Measurements from ENCODE around the gene CLDN24. TPM values are rescaled to one million over a fixed set of nuclear protein-coding genes. Genes with fewer than 3 reads are reported as not detected.

Gene CLDN24
- total and polyA plus RNA-seq, 2 experiments from 2014 or later: not detected

DNA sequence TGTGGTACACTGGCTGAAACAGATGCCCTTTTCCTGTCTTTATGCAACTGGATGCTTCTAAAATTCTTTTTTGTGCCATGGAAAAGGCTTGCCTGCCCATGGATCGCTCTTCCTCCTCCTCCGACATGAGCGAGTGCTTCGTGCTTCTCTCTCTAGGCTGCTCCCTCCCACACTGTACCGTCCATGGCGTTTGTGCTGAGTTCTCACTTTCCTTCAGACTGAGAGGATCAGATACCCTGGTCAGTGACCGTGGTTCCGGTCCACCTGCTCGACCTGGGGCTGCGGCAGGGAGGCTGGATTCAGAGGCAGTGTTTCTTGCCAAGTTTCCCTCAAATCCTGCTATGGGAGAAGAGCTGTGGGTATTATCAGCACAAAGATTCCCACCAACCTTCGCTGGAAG lies 10.2 kb upstream of the CLDN24 start:
- Histone ChIP-seq H3K4me1 (ENCODE audit: low read depth) (no peaks in the 10 kb centered on the region), H3K9me3 (ENCODE audit: low read depth) (no peaks in the 10 kb centered on the region), H3K36me3 (no peaks in the 10 kb centered on the region), H3K4me3 (no peak overlapping the region), H3K27ac (no peak overlapping the region), H3K27me3 (no peaks in the 10 kb centered on the region)
- no peak for DNase-seq (ENCODE audit: low read depth in 1 of 2, low spot score in 1 of 2)
- TF ChIP-seq, protein P1, sequence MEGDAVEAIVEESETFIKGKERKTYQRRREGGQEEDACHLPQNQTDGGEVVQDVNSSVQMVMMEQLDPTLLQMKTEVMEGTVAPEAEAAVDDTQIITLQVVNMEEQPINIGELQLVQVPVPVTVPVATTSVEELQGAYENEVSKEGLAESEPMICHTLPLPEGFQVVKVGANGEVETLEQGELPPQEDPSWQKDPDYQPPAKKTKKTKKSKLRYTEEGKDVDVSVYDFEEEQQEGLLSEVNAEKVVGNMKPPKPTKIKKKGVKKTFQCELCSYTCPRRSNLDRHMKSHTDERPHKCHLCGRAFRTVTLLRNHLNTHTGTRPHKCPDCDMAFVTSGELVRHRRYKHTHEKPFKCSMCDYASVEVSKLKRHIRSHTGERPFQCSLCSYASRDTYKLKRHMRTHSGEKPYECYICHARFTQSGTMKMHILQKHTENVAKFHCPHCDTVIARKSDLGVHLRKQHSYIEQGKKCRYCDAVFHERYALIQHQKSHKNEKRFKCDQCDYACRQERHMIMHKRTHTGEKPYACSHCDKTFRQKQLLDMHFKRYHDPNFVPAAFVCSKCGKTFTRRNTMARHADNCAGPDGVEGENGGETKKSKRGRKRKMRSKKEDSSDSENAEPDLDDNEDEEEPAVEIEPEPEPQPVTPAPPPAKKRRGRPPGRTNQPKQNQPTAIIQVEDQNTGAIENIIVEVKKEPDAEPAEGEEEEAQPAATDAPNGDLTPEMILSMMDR (IDR thresholded peaks at IDR 0.05; ENCODE audit: low read depth, low read length): no peak

DNA sequence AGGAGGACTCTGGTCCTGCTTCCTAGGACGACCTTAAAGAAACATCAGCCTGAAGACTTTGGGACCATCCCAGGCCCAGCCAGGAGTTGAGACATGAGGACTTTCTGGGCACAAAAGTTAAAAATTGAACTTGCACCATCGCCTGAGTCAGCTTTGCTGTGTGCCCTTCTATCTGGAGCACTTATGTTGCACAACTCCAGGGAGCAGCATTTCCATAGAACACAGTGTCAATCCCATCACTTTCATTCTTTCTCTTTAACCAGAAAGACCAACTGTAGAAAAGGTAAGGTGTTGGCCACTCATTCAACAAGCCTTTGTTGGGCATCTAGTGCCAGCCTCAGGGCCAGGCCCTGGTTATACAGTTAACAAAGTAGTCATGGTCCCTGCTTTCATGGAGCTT lies 8.6 kb upstream of the CLDN24 start:
- DNase-seq (ENCODE audit: low read depth in 1 of 2, low spot score in 1 of 2): peak in 1 of 2 donors; percentile 46
- TF ChIP-seq, protein P1 (IDR thresholded peaks at IDR 0.05; ENCODE audit: low read depth, low read length): no peak
- H3K27me3 ChIP-seq: no peaks in the 10 kb centered on the region

DNA sequence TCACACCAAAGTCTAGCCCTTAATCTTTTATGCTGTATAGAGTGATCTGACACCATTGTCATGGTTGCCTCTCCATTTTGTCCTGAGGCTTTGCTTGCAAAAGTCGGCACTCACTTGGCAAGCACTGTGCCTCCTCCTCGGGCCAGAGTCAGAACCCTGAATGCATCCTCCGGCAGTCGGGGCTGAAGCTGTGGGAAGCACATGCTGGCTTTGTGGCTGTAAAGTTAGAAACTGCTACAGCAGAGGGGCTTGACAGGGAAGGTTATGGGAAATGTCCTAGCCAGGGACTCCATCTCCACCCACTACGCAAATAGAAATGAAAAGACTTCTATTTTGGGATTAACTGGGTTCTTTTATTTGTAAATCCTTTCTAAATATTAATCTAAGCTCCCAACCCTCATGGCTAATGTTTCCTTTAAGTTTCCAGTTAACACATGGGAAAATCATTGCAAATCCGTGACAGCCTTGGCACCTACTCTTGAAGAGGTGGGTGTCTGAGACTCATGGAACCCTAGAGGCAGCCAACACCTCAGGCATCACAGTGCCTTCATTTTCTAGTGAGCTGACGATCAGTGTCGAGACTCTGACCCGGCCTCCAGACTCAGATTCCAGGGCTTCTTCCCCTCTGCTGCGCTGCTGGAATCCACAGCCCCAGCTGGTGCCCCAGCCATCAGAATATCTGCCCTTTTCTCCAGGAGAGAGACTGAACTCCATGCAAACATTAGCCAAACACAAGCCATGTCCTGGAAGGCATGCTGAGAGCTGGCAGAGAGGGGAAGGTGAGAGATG lies 7.9 kb upstream of the CLDN24 start:
- no peaks in the 10 kb centered on the region for H3K9me3 ChIP-seq (ENCODE audit: low read depth)
- no peaks in the 10 kb centered on the region for H3K36me3 ChIP-seq
- no peaks in the 10 kb centered on the region for H3K4me1 ChIP-seq (ENCODE audit: low read depth)
- no peaks in the 10 kb centered on the region for H3K27me3 ChIP-seq
- H3K4me3 ChIP-seq: no peak overlapping the region
- no peak overlapping the region for H3K27ac ChIP-seq
- TF ChIP-seq, protein P1 (IDR thresholded peaks at IDR 0.05; ENCODE audit: low read depth, low read length): no peak
- no peak for DNase-seq (ENCODE audit: low read depth in 1 of 2, low spot score in 1 of 2)

More for the DNA sequence above, 8.6 kb upstream of the CLDN24 start:
- H3K4me3 ChIP-seq: no peak overlapping the region
- no peaks in the 10 kb centered on the region for H3K9me3 ChIP-seq (ENCODE audit: low read depth)
- H3K27ac ChIP-seq: no peak overlapping the region
- H3K36me3 ChIP-seq: no peaks in the 10 kb centered on the region
- no peaks in the 10 kb centered on the region for H3K4me1 ChIP-seq (ENCODE audit: low read depth)

DNA sequence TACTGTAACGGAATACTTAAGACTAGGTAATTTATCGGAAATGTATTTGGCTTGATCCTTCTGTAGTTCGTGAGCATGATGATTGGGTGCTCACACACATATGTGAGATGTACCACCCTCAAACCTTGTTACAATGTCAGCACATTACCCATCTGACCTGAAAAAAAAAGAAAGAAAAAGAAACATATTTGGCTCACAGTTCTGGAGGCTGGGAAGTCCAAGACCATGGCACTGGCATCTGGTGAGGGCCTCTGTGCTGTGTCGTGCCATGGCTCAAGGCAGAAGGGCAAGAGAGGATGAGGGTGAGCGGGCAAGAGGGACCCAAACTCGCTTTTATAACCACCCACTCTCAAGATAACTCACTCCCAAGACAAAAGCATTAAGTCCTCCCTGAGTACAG lies 7.0 kb upstream of the CLDN24 start:
- Histone ChIP-seq H3K4me1 (ENCODE audit: low read depth) (no peaks in the 10 kb centered on the region), H3K36me3 (no peaks in the 10 kb centered on the region), H3K27ac (no peak overlapping the region), H3K9me3 (ENCODE audit: low read depth) (no peaks in the 10 kb centered on the region), H3K27me3 (no peaks in the 10 kb centered on the region), H3K4me3 (no peak overlapping the region)
- no peak for DNase-seq (ENCODE audit: low read depth in 1 of 2, low spot score in 1 of 2)
- TF ChIP-seq, protein P1 (IDR thresholded peaks at IDR 0.05; ENCODE audit: low read depth, low read length): no peak

DNA sequence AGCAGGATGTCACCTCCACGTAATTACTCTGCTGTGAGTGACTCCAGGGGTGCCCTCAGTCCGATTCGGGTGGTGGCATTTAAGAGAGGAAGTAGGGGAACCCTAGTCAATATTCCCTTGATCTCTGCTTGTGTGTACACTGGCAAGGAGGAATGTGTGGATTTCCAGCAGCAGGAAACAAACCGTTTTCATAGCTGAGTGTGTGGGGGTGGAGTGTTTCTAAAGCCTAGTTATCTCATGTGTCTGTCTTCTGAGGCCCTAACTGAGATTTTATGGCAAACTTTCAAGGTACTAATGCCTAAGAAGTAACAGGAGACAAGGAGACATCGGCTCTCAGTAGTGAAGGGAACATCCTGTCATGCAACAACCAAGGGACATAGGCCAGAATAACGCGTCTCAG lies 6.6 kb upstream of the CLDN24 start:
- no peaks in the 10 kb centered on the region for H3K4me1 ChIP-seq (ENCODE audit: low read depth)
- H3K4me3 ChIP-seq: no peak overlapping the region
- H3K27me3 ChIP-seq: no peaks in the 10 kb centered on the region
- TF ChIP-seq, protein P1 (IDR thresholded peaks at IDR 0.05; ENCODE audit: low read depth, low read length): no peak
- H3K36me3 ChIP-seq: no peaks in the 10 kb centered on the region
- peak in 1 of 2 donors; percentile 81 for DNase-seq (ENCODE audit: low read depth in 1 of 2, low spot score in 1 of 2)
- no peak overlapping the region for H3K27ac ChIP-seq
- no peaks in the 10 kb centered on the region for H3K9me3 ChIP-seq (ENCODE audit: low read depth)
